Thymus (tissue), 11 donors: Measurements from ENCODE around the gene SPATC1L. TPM values are rescaled to one million over a fixed set of nuclear protein-coding genes. Genes with fewer than 3 reads are reported as not detected.
A peak's percentile ranks its signal among the peaks of the same experiment; 100 is the strongest.
"Not testable (repeated sequence)": the region's sequence is repeated elsewhere in the genome, so short reads cannot be mapped to it uniquely, and the experiment has no call there.

Source experiments
- DNase-seq, 9 donors: peaks; one replicate each; pipeline ENCODE4 v3.0.0-alpha.2; 2013; ENCODE audit warnings: low spot score in 9 of 9, low read depth in 6 of 9, missing footprints in 1 of 9
- H3K27ac ChIP-seq, 2 donors: one replicate each; pipeline ENCODE4 v1.5.1; 2013; ENCODE audit warnings: control low read depth in 1 of 2, low read depth in 1 of 2, low read length in 1 of 2, mild to moderate bottlenecking in 1 of 2, moderate library complexity in 1 of 2
- H3K27me3 ChIP-seq, 2 donors: one replicate each; pipeline ENCODE4 v1.5.1; 2013; ENCODE audit warnings: low read length in 1 of 2; ENCODE audit not compliant: control insufficient read depth in 2 of 2, insufficient read depth in 1 of 2
- H3K36me3 ChIP-seq, 2 donors: one replicate each; pipeline ENCODE4 v1.5.1; 2013; ENCODE audit warnings: low read length in 1 of 2, mild to moderate bottlenecking in 1 of 2, moderate library complexity in 1 of 2; ENCODE audit not compliant: control insufficient read depth in 2 of 2, insufficient read depth in 2 of 2
- H3K4me1 ChIP-seq, 2 donors: one replicate each; pipeline ENCODE4 v1.5.1; 2013; ENCODE audit warnings: low read length in 2 of 2; ENCODE audit not compliant: control insufficient read depth in 2 of 2, insufficient read depth in 2 of 2
- H3K4me3 ChIP-seq, 2 donors: one replicate each; pipeline ENCODE4 v1.5.1; 2013; ENCODE audit warnings: low read length in 2 of 2, control low read depth in 1 of 2, mild to moderate bottlenecking in 1 of 2
- H3K9me3 ChIP-seq, 2 donors: one replicate each; pipeline ENCODE4 v1.5.1; 2013; ENCODE audit warnings: low read length in 1 of 2, mild to moderate bottlenecking in 1 of 2; ENCODE audit not compliant: control insufficient read depth in 2 of 2, insufficient read depth in 1 of 2
- WGBS: extraction: QIAGEN DNeasy Blood & Tissue Kit; methylation state at CpG from one replicate; pipeline ENCODE4 v1.1.7; 2013; 5-methylcytosine and 5-hydroxymethylcytosine counted together
- polyA plus RNA-seq: library from polyadenylated mRNA; stranded (reverse); fragments of 200-250 nt; gene quantifications from one replicate; pipeline ENCODE4 v1.2.3, GENCODE V29; 2013
- total RNA-seq: library from RNA; stranded (reverse); fragments of 120-200 nt; gene quantifications from one replicate; pipeline ENCODE4 v1.2.4, GENCODE V29; 2013
- donor health status: healthy.

Gene SPATC1L
- total and polyA plus RNA-seq, 2 donors: 4.8 to 9.6 TPM

GRCh38 chr21:46170436-46171193, 13.6 kb downstream of the SPATC1L start:
- peak in 1 of 9 donors; percentile 40 for DNase-seq
- H3K27me3 ChIP-seq, H3K4me1 ChIP-seq, H3K9me3 ChIP-seq, H3K36me3 ChIP-seq, H3K4me3 ChIP-seq, H3K27ac ChIP-seq: not testable (repeated sequence)
- 67% methylated on average over 1 of the region's 1 CpG for WGBS

GRCh38 chr21:46168659-46169386, 15.4 kb downstream of the SPATC1L start:
- no peak for DNase-seq
- no peaks in the 10 kb centered on the region for H3K27me3 ChIP-seq
- no peak overlapping the region for H3K4me3 ChIP-seq
- no peaks in the 10 kb centered on the region for H3K36me3 ChIP-seq
- H3K27ac ChIP-seq: no peak overlapping the region
- H3K4me1 ChIP-seq: no peaks in the 10 kb centered on the region
- 93% methylated on average over 8 of the region's 8 CpGs for WGBS
- peaks cover 0 to 4% of the 10 kb centered on the region in 2 donors for H3K9me3 ChIP-seq

- H3K9me3 ChIP-seq: no peaks in the 10 kb centered on the region
- H3K27me3 ChIP-seq: no peaks in the 10 kb centered on the region
- H3K4me3 ChIP-seq: no peak overlapping the region
- H3K27ac ChIP-seq: no peak overlapping the region
- DNase-seq: no peak
- no peaks in the 10 kb centered on the region for H3K4me1 ChIP-seq
- H3K36me3 ChIP-seq: no peaks in the 10 kb centered on the region
- 93% methylated on average over 14 of the region's 14 CpGs for WGBS
Measured at GRCh38 chr21:46168238-46168637, 16.0 kb downstream of the SPATC1L start.

GRCh38 chr21:46165098-46165497, 19.2 kb downstream of the SPATC1L start:
- Histone ChIP-seq H3K9me3 (peaks cover 0 to 13% of the 10 kb centered on the region in 2 donors), H3K27ac (no peak overlapping the region), H3K27me3 (peaks cover 0 to 17% of the 10 kb centered on the region in 2 donors), H3K4me3 (no peak overlapping the region), H3K4me1 (no peaks in the 10 kb centered on the region), H3K36me3 (peaks cover 0 to 5% of the 10 kb centered on the region in 2 donors)
- no peak for DNase-seq

GRCh38 chr21:46163380-46163779, 20.9 kb downstream of the SPATC1L start:
- Histone ChIP-seq H3K4me1 (no peaks in the 10 kb centered on the region), H3K36me3 (peaks cover 0 to 5% of the 10 kb centered on the region in 2 donors), H3K9me3 (peaks cover 0 to 13% of the 10 kb centered on the region in 2 donors), H3K27me3 (peaks cover 0 to 17% of the 10 kb centered on the region in 2 donors), H3K27ac (no peak overlapping the region), H3K4me3 (no peak overlapping the region)
- 85% methylated on average over 4 of the region's 4 CpGs for WGBS
- DNase-seq: no peak

GRCh38 chr21:46161633-46162592, 22.3 kb downstream of the SPATC1L start:
- no peak for DNase-seq
- Histone ChIP-seq H3K9me3 (peaks cover 0 to 13% of the 10 kb centered on the region in 2 donors), H3K4me1 (no peaks in the 10 kb centered on the region), H3K27ac (no peak overlapping the region), H3K36me3 (peaks cover 0 to 5% of the 10 kb centered on the region in 2 donors), H3K4me3 (peak overlapping the region in 1 of 2 donors; percentile 3), H3K27me3 (peaks cover 0 to 17% of the 10 kb centered on the region in 2 donors)
- 86% methylated on average over 72 of the region's 72 CpGs for WGBS

GRCh38 chr21:46160907-46161632, 23.2 kb downstream of the SPATC1L start:
- H3K9me3 ChIP-seq: peaks cover 0 to 13% of the 10 kb centered on the region in 2 donors
- WGBS: 79% methylated on average over 72 of the region's 72 CpGs
- H3K4me3 ChIP-seq: peak overlapping the region in 1 of 2 donors; percentile 3
- H3K27ac ChIP-seq: no peak overlapping the region
- peaks cover 0 to 17% of the 10 kb centered on the region in 2 donors for H3K27me3 ChIP-seq
- DNase-seq: no peak
- H3K36me3 ChIP-seq: peaks cover 0 to 5% of the 10 kb centered on the region in 2 donors
- H3K4me1 ChIP-seq: no peaks in the 10 kb centered on the region

GRCh38 chr21:46160657-46160906, 23.7 kb downstream of the SPATC1L start:
- Histone ChIP-seq H3K36me3 (peaks cover 0 to 5% of the 10 kb centered on the region in 2 donors), H3K27ac (no peak overlapping the region), H3K9me3 (peaks cover 0 to 13% of the 10 kb centered on the region in 2 donors), H3K4me1 (no peaks in the 10 kb centered on the region), H3K4me3 (no peak overlapping the region), H3K27me3 (peaks cover 0 to 17% of the 10 kb centered on the region in 2 donors)
- DNase-seq: no peak
- 91% methylated on average over 22 of the region's 22 CpGs for WGBS
